CD14-positive monocyte (primary cell): ENCODE data around the gene SPINT2. TPM values are rescaled to one million over a fixed set of nuclear protein-coding genes. Genes with fewer than 3 reads are reported as not detected.

ENCODE experiments used
- DNase-seq, 3 donors: peaks; one replicate each; pipeline ENCODE4 v3.0.0-alpha.2; 2011 to 2022
- H2AFZ ChIP-seq: 2 replicates; pipeline ENCODE4 v1.6.0; 2012; ENCODE audit warnings: mild to moderate bottlenecking, low read depth, low read length, inconsistent platforms; ENCODE audit not compliant: insufficient read depth, poor library complexity, severe bottlenecking
- H3K27ac ChIP-seq, 2 donors: 1 replicate in 1 of 2; 2 replicates in 1 of 2; pipeline ENCODE4 v1.5.1; 2012 to 2013; ENCODE audit warnings: low read length in 2 of 2, control low read depth in 1 of 2, inconsistent platforms in 1 of 2, low read depth in 1 of 2, mild to moderate bottlenecking in 1 of 2
- H3K27me3 ChIP-seq, 2 donors: one replicate each; pipeline versions ENCODE4 v1.6.0 to v1.6.1; 2011 to 2013; ENCODE audit warnings: low read length in 2 of 2; ENCODE audit not compliant: control insufficient read depth in 2 of 2, insufficient read depth in 2 of 2
- H3K36me3 ChIP-seq, 2 donors: replicated peaks in 1 of 2; 1 replicate in 1 of 2; 2 replicates in 1 of 2; pipeline versions ENCODE4 v1.5.1 to v1.6.1; 2012 to 2013; ENCODE audit warnings: low read length in 2 of 2, control low read depth in 1 of 2, inconsistent platforms in 1 of 2, mild to moderate bottlenecking in 1 of 2; ENCODE audit not compliant: insufficient read depth in 2 of 2, control insufficient read depth in 1 of 2
- H3K4me1 ChIP-seq, 2 donors: 1 replicate in 1 of 2; 2 replicates in 1 of 2; pipeline versions ENCODE4 v1.5.1 to v1.6.1; 2012 to 2013; ENCODE audit warnings: low read length in 2 of 2, control low read depth in 1 of 2, inconsistent platforms in 1 of 2, mild to moderate bottlenecking in 1 of 2, moderate library complexity in 1 of 2; ENCODE audit not compliant: insufficient read depth in 2 of 2, control insufficient read depth in 1 of 2
- H3K4me2 ChIP-seq: replicated peaks from 2 replicates; pipeline ENCODE3; 2012; ENCODE audit warnings: low read length, moderate library complexity, mild to moderate bottlenecking; ENCODE audit not compliant: poor library complexity, severe bottlenecking; ENCODE audit errors: extremely low read depth
- H3K4me3 ChIP-seq, 3 experiments: fragments of 200-600 bp in 1 of 3; sonication (generic) in 1 of 3; replicated peaks in 1 of 3; 1 replicate in 2 of 3; 2 replicates in 1 of 3; pipeline ENCODE4 v1.5.1; 2011 to 2013; ENCODE audit warnings: low read length in 3 of 3, mild to moderate bottlenecking in 3 of 3, control low read depth in 2 of 3, low read depth in 2 of 3, inconsistent platforms in 1 of 3, moderate library complexity in 1 of 3
- H3K79me2 ChIP-seq: 2 replicates; pipeline ENCODE4 v1.6.0; 2012; ENCODE audit warnings: mild to moderate bottlenecking, control low read depth, inconsistent platforms, low read length, moderate library complexity; ENCODE audit not compliant: insufficient read depth
- H3K9ac ChIP-seq: 2 replicates; pipeline ENCODE4 v1.6.0; 2017; ENCODE audit warnings: low read length, mild to moderate bottlenecking; ENCODE audit not compliant: insufficient read depth, poor library complexity, severe bottlenecking
- H3K9me3 ChIP-seq, 2 donors: replicated peaks in 1 of 2; 1 replicate in 1 of 2; 2 replicates in 1 of 2; pipeline versions ENCODE4 v1.5.1 to v1.6.1; 2012 to 2013; ENCODE audit warnings: low read length in 2 of 2, control low read depth in 1 of 2; ENCODE audit not compliant: control insufficient read depth in 1 of 2, insufficient read depth in 1 of 2
- H4K20me1 ChIP-seq: 2 replicates; pipeline ENCODE4 v1.6.0; 2012; ENCODE audit warnings: mild to moderate bottlenecking, low read length, control low read depth, moderate library complexity; ENCODE audit not compliant: insufficient read depth
- H3K27ac Mint-ChIP-seq, 7 donors: one replicate each; pipeline ENCODE4 v1.8.0; 2020; ENCODE audit warnings: mild to moderate bottlenecking in 7 of 7, mixed read lengths in 7 of 7, moderate library complexity in 6 of 7, inconsistent platforms in 2 of 7
- H3K27me3 Mint-ChIP-seq, 3 donors: one replicate each; pipeline ENCODE4 v1.8.0; 2021 to 2022; ENCODE audit warnings: low read depth in 3 of 3, mild to moderate bottlenecking in 3 of 3, mixed read lengths in 3 of 3, moderate library complexity in 3 of 3, inconsistent platforms in 1 of 3
- H3K36me3 Mint-ChIP-seq, 2 donors: one replicate each; pipeline ENCODE4 v1.8.0; 2020; ENCODE audit warnings: mixed read lengths in 2 of 2, inconsistent platforms in 1 of 2, mild to moderate bottlenecking in 1 of 2
- H3K4me1 Mint-ChIP-seq: one replicate; pipeline ENCODE4 v1.8.0; 2020; ENCODE audit warnings: mild to moderate bottlenecking, mixed read lengths
- H3K4me3 Mint-ChIP-seq, 2 donors: one replicate each; pipeline ENCODE4 v1.8.0; 2020; ENCODE audit warnings: mild to moderate bottlenecking in 2 of 2, mixed read lengths in 2 of 2, moderate library complexity in 1 of 2
- H3K9me3 Mint-ChIP-seq, 7 donors: one replicate each; pipeline ENCODE4 v1.8.0; 2020 to 2022; ENCODE audit warnings: mixed read lengths in 7 of 7, mild to moderate bottlenecking in 6 of 7, moderate library complexity in 6 of 7, inconsistent platforms in 2 of 7
- WGBS: methylation state at CpG from one replicate; pipeline ENCODE4 v1.1.5; 2013; ENCODE audit warnings: missing lambda C conversion rate; ENCODE audit not compliant: insufficient coverage; 5-methylcytosine and 5-hydroxymethylcytosine counted together
- intact Hi-C, 2 donors: fragments of 100-400 bp; cut with micrococcal nuclease; formaldehyde crosslinking; loops; one replicate each; pipeline versions ENCODE4 v1.15.0 to v1.15.1; 2023
- polyA plus RNA-seq, 3 donors: library from polyadenylated mRNA; depleted of rRNA in 1 of 3; unstranded in 2 of 3; stranded (reverse) in 1 of 3; fragments of 300-500 nt in 2 of 3; fragments of >200 nt in 1 of 3; fragmentation: Illumina TruSeq in 2 of 3; gene quantifications; 1 replicate in 2 of 3; 2 replicates in 1 of 3; pipeline ENCODE4 v1.2.3, GENCODE V29; 2012 to 2021
- TF ChIP-seq, protein P1 (sequence below): fragments of 200-600 bp; IDR thresholded peaks from one replicate; pipeline ENCODE4 v1.8.0; 2022; ENCODE audit warnings: antibody characterized with exemption, mild to moderate bottlenecking

Gene SPINT2
- polyA plus RNA-seq, 3 donors, result 42.9 to 139 (median 114) TPM

DNA sequence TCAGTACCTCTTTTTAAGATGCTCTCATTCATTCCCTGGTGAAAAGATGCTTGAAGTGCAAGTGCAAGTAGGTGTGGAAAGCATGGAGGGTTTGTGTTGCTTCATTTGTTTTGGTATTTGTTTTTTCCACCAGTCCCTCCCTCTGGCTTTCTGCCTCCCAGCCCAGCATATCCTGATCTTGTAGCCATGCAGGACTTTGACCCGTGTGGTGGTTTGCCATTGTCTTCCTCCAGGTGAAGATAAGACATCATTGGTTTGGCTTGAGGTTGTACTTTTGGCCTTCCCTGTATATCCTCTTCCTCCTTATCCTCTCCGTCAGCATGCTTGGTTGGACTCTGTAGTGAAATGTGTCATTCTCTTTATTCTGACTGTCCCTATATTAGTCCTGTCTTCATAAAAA, 9.1 kb downstream of the SPINT2 start:
- no peak overlapping the region for H2AFZ ChIP-seq
- TF ChIP-seq, protein P1, sequence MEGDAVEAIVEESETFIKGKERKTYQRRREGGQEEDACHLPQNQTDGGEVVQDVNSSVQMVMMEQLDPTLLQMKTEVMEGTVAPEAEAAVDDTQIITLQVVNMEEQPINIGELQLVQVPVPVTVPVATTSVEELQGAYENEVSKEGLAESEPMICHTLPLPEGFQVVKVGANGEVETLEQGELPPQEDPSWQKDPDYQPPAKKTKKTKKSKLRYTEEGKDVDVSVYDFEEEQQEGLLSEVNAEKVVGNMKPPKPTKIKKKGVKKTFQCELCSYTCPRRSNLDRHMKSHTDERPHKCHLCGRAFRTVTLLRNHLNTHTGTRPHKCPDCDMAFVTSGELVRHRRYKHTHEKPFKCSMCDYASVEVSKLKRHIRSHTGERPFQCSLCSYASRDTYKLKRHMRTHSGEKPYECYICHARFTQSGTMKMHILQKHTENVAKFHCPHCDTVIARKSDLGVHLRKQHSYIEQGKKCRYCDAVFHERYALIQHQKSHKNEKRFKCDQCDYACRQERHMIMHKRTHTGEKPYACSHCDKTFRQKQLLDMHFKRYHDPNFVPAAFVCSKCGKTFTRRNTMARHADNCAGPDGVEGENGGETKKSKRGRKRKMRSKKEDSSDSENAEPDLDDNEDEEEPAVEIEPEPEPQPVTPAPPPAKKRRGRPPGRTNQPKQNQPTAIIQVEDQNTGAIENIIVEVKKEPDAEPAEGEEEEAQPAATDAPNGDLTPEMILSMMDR, result no peak
- H4K20me1 ChIP-seq, result peaks cover 50% of the 10 kb centered on the region
- H3K4me3 Mint-ChIP-seq, result no peak overlapping the region
- peaks cover 0 to 3% (median 2%) of the 10 kb centered on the region in 3 donors for H3K27me3 Mint-ChIP-seq
- H3K4me1 ChIP-seq, result no peaks in the 10 kb centered on the region
- H3K27me3 ChIP-seq, result no peaks in the 10 kb centered on the region
- DNase-seq, result no peak
- H3K9me3 ChIP-seq, result no peaks in the 10 kb centered on the region
- WGBS, result no CpG with 5 or more reads among the region's 2 CpGs
- peaks cover 20 to 35% of the 10 kb centered on the region in 2 donors for H3K36me3 Mint-ChIP-seq
- peaks cover 9% of the 10 kb centered on the region for H3K4me1 Mint-ChIP-seq
- no peak overlapping the region for H3K27ac ChIP-seq
- no peak overlapping the region for H3K4me3 ChIP-seq
- H3K36me3 ChIP-seq, result no peaks in the 10 kb centered on the region
- no peak overlapping the region for H3K27ac Mint-ChIP-seq
- intact Hi-C loops, result no loop called here
- no peak overlapping the region for H3K4me2 ChIP-seq
- H3K79me2 ChIP-seq, result peaks cover 25% of the 10 kb centered on the region
- H3K9me3 Mint-ChIP-seq, result no peaks in the 10 kb centered on the region
- no peak overlapping the region for H3K9ac ChIP-seq

DNA sequence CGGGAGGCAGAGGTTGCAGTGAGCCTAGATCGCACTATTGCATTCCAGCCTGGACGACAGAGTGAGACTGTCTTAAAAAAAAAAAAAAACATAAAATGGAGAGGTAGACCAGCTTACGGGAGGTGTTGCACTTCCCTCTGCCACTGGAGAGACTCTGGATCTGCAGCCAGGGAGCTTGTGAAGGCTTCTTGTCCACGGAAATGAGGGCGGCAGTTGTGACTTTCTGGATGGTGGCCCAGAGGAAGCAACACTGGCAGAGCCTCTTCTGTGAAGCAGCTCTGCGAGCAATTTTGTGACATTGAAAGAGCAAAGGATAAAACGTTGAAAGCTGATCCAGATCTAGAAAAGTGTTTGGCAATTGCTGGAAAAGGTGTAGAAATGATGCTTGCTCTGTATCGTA, 10.4 kb downstream of the SPINT2 start:
- DNase-seq, result no peak
- Mint-ChIP-seq H3K27me3 (peaks cover 0 to 2% (median 0%) of the 10 kb centered on the region in 3 donors), H3K27ac (peak overlapping the region in 2 of 7 donors; percentile 4 to 50), H3K36me3 (peaks cover 21 to 39% of the 10 kb centered on the region in 2 donors), H3K4me3 (no peak overlapping the region), H3K4me1 (peaks cover 6% of the 10 kb centered on the region), H3K9me3 (no peaks in the 10 kb centered on the region)
- Histone ChIP-seq H4K20me1 (peaks cover 44% of the 10 kb centered on the region), H3K9me3 (no peaks in the 10 kb centered on the region), H3K4me3 (no peak overlapping the region), H3K4me2 (no peak overlapping the region), H3K4me1 (no peaks in the 10 kb centered on the region), H3K27me3 (no peaks in the 10 kb centered on the region), H3K9ac (no peak overlapping the region), H2AFZ (no peak overlapping the region), H3K36me3 (peaks cover 0 to under 1% of the 10 kb centered on the region in 2 donors), H3K27ac (no peak overlapping the region), H3K79me2 (peaks cover 23% of the 10 kb centered on the region)
- TF ChIP-seq, protein P1, result no peak
- WGBS, result 49% methylated on average over 6 of the region's 9 CpGs
- intact Hi-C loops, result no loop called here
